H1 (cell line): ENCODE data around the gene OR6C3. TPM values are rescaled to one million over a fixed set of nuclear protein-coding genes. Genes with fewer than 3 reads are reported as not detected.

Experiments used
- CTCF ChIA-PET: fragments of 300-600 bp; sonication (Branson Sonifier 250); formaldehyde crosslinking; loops from one replicate; lab custom pipeline; 2021; ENCODE audit not compliant: partially characterized antibody; lab: Charles Lee
- POLR2A ChIA-PET: fragments of 300-600 bp; sonication (Branson Sonifier 250); formaldehyde crosslinking; loops from one replicate; lab custom pipeline; 2021; ENCODE audit warnings: inconsistent platforms; ENCODE audit not compliant: partially characterized antibody; lab: Charles Lee
- DNase-seq, 2 experiments: peaks; one replicate each; pipeline versions ENCODE4 v3.0.0 to v3.0.0-alpha.2; 2010 to 2022; ENCODE audit warnings: low spot score in 2 of 2, low read depth in 1 of 2, mixed read lengths in 1 of 2
- FAIRE-seq: peaks from 2 replicates; lab custom pipeline; 2011; peaks lifted over from hg19 to GRCh38; lab: Jason Lieb, UNC
- H2AFZ ChIP-seq: 2 replicates; pipeline ENCODE4 v1.8.1; 2012; ENCODE audit warnings: low read length, inconsistent platforms
- H2AK5ac ChIP-seq: 2 replicates; pipeline ENCODE4 v1.6.1; 2013; ENCODE audit warnings: low read depth, low read length
- H2BK120ac ChIP-seq: replicated peaks from 2 replicates; pipeline ENCODE3; 2013; ENCODE audit warnings: low read depth, low read length, inconsistent platforms
- H2BK12ac ChIP-seq: 2 replicates; pipeline ENCODE4 v1.6.1; 2013; ENCODE audit warnings: low read depth, low read length
- H2BK15ac ChIP-seq: 2 replicates; pipeline ENCODE4 v1.6.1; 2013; ENCODE audit warnings: low read length
- H2BK20ac ChIP-seq: 2 replicates; pipeline ENCODE4 v1.6.1; 2013; ENCODE audit warnings: low read length
- H2BK5ac ChIP-seq: 2 replicates; pipeline ENCODE4 v1.6.1; 2013; ENCODE audit warnings: low read depth, low read length
- H3K14ac ChIP-seq: 2 replicates; pipeline ENCODE4 v1.6.1; 2013; ENCODE audit warnings: inconsistent platforms; ENCODE audit not compliant: insufficient read length
- H3K18ac ChIP-seq: 2 replicates; pipeline ENCODE4 v1.6.1; 2013; ENCODE audit warnings: low read length; ENCODE audit errors: extremely low read depth
- H3K23ac ChIP-seq: 2 replicates; pipeline ENCODE4 v1.6.1; 2013; ENCODE audit warnings: inconsistent platforms; ENCODE audit not compliant: insufficient read length
- H3K23me2 ChIP-seq: 2 replicates; pipeline ENCODE4 v1.6.1; 2013; ENCODE audit warnings: low read depth, low read length
- H3K27ac ChIP-seq: 2 replicates; pipeline ENCODE4 v1.6.1; 2011; ENCODE audit warnings: low read depth, low read length, inconsistent platforms
- H3K27me3 ChIP-seq, 4 experiments: replicated peaks in 1 of 4; 1 replicate in 1 of 4; 2 replicates in 3 of 4; pipeline versions ENCODE4 v1.6.1 to v1.8.1; 2011 to 2013; ENCODE audit warnings: low read length in 3 of 4, mild to moderate bottlenecking in 3 of 4, inconsistent platforms in 2 of 4, mixed read lengths in 2 of 4, moderate library complexity in 1 of 4; ENCODE audit not compliant: control insufficient read depth in 3 of 4, insufficient read depth in 3 of 4; ENCODE audit errors: extremely low read depth in 1 of 4
- H3K36me3 ChIP-seq, 4 experiments: 2 replicates each; pipeline versions ENCODE4 v1.6.1 to v1.8.1; 2011 to 2013; ENCODE audit warnings: mild to moderate bottlenecking in 4 of 4, low read length in 3 of 4, moderate library complexity in 2 of 4, control low read depth in 1 of 4, inconsistent platforms in 1 of 4; ENCODE audit not compliant: insufficient read depth in 4 of 4, control insufficient read depth in 2 of 4
- H3K4ac ChIP-seq: replicated peaks from 2 replicates; pipeline ENCODE3; 2013; ENCODE audit warnings: low read length, low read depth, mixed read lengths, inconsistent platforms; ENCODE audit not compliant: insufficient read length
- H3K4me1 ChIP-seq, 4 experiments: replicated peaks in 1 of 4; 1 replicate in 1 of 4; 2 replicates in 3 of 4; pipeline versions ENCODE4 v1.6.1 to v1.8.1; 2011 to 2013; ENCODE audit warnings: low read length in 3 of 4, inconsistent platforms in 2 of 4, mixed read lengths in 1 of 4; ENCODE audit not compliant: insufficient read depth in 4 of 4, control insufficient read depth in 3 of 4
- H3K4me2 ChIP-seq, 2 experiments: 2 replicates each; pipeline versions ENCODE4 v1.6.1 to v1.8.1; 2011 to 2013; ENCODE audit warnings: low read depth in 2 of 2, low read length in 2 of 2, control low read depth in 1 of 2, inconsistent platforms in 1 of 2, mild to moderate bottlenecking in 1 of 2; ENCODE audit not compliant: insufficient read depth in 1 of 2
- H3K4me3 ChIP-seq, 4 experiments: fragments of 200-600, 300-600 bp in 1 of 4; sonication (generic), shearing (Covaris generic), sonication (Bioruptor Twin) in 1 of 4; 2 replicates each; pipeline versions ENCODE4 v1.5.1 to v1.8.1; 2011 to 2016; ENCODE audit warnings: low read length in 4 of 4, low read depth in 3 of 4, control low read depth in 2 of 4, inconsistent platforms in 2 of 4, mild to moderate bottlenecking in 2 of 4, mixed read lengths in 1 of 4, moderate library complexity in 1 of 4; ENCODE audit not compliant: insufficient read depth in 2 of 4; ENCODE audit errors: extremely low read depth in 1 of 4
- H3K56ac ChIP-seq: replicated peaks from 2 replicates; pipeline ENCODE3; 2013; ENCODE audit warnings: low read depth, mild to moderate bottlenecking, mixed read lengths, low read length, inconsistent platforms; ENCODE audit not compliant: insufficient read length
- H3K79me1 ChIP-seq: 2 replicates; pipeline ENCODE4 v1.6.1; 2013; ENCODE audit warnings: low read depth, low read length, control low read depth
- H3K79me2 ChIP-seq, 2 experiments: 2 replicates each; pipeline versions ENCODE4 v1.6.1 to v1.8.1; 2012 to 2013; ENCODE audit warnings: low read length in 2 of 2, mild to moderate bottlenecking in 2 of 2, inconsistent platforms in 1 of 2; ENCODE audit not compliant: insufficient read depth in 2 of 2, control insufficient read depth in 1 of 2
- H3K9ac ChIP-seq, 4 experiments: replicated peaks in 1 of 4; 1 replicate in 1 of 4; 2 replicates in 3 of 4; pipeline versions ENCODE4 v1.6.1 to v1.8.1; 2011 to 2013; ENCODE audit warnings: low read depth in 3 of 4, low read length in 3 of 4, control low read depth in 2 of 4, mild to moderate bottlenecking in 2 of 4, moderate library complexity in 2 of 4, inconsistent platforms in 1 of 4; ENCODE audit errors: extremely low read depth in 1 of 4
- H3K9me3 ChIP-seq, 2 experiments: 2 replicates each; pipeline versions ENCODE4 v1.6.1 to v1.8.1; 2012 to 2013; ENCODE audit warnings: mild to moderate bottlenecking in 2 of 2, moderate library complexity in 2 of 2, control low read depth in 1 of 2, inconsistent platforms in 1 of 2, low read depth in 1 of 2, low read length in 1 of 2, mixed read lengths in 1 of 2; ENCODE audit not compliant: insufficient read depth in 2 of 2
- H4K20me1 ChIP-seq, 2 experiments: replicated peaks in 1 of 2; 2 replicates each; pipeline versions ENCODE3 to v1.8.1; 2011 to 2013; ENCODE audit warnings: inconsistent platforms in 2 of 2, low read length in 2 of 2, mild to moderate bottlenecking in 1 of 2; ENCODE audit not compliant: insufficient read depth in 2 of 2, control insufficient read depth in 1 of 2
- H4K5ac ChIP-seq: 2 replicates; pipeline ENCODE4 v1.6.1; 2013; ENCODE audit warnings: low read length, low read depth, mixed read lengths, inconsistent platforms; ENCODE audit not compliant: insufficient read length
- H4K8ac ChIP-seq: 2 replicates; pipeline ENCODE4 v1.8.0; 2013; ENCODE audit warnings: mild to moderate bottlenecking, moderate library complexity, low read length, inconsistent platforms; ENCODE audit not compliant: insufficient read depth; ENCODE audit errors: extremely low read depth
- H4K91ac ChIP-seq: replicated peaks from 2 replicates; pipeline ENCODE3; 2013; ENCODE audit warnings: low read length, mixed read lengths, inconsistent platforms; ENCODE audit not compliant: insufficient read length
- NANOG ChIP-seq: IDR thresholded peaks from 2 replicates; pipeline ENCODE4 v1.6.1; 2011; ENCODE audit warnings: low read length, low read depth, mild to moderate bottlenecking, inconsistent platforms; ENCODE audit not compliant: insufficient read depth, poor library complexity, severe bottlenecking
- ZNF274 ChIP-seq: IDR thresholded peaks from 2 replicates; pipeline ENCODE4 v1.7.0; 2012; ENCODE audit warnings: low read length, borderline replicate concordance; ENCODE audit errors: extremely low read depth
- WGBS, 2 experiments: shearing (Covaris generic) in 1 of 2; methylation state at CpG; one replicate each; pipeline versions ENCODE4 v1.1.6 to v1.1.7; 2013 to 2015; ENCODE audit warnings: low lambda C conversion rate in 2 of 2, mixed read lengths in 2 of 2, inconsistent platforms in 1 of 2, low coverage in 1 of 2, missing lambda C conversion rate in 1 of 2; ENCODE audit not compliant: insufficient replicate concordance in 2 of 2, insufficient coverage in 1 of 2, insufficient read length in 1 of 2; ENCODE audit errors: extremely low coverage in 1 of 2, missing lambda C conversion rate in 1 of 2; 5-methylcytosine and 5-hydroxymethylcytosine counted together
- polyA plus RNA-seq, 7 experiments: library from polyadenylated mRNA; depleted of rRNA in 3 of 7; stranded (reverse) in 5 of 7; unstranded in 2 of 7; fragments of >200 nt in 5 of 7; fragments of 200-250 nt in 2 of 7; gene quantifications; 1 replicate in 5 of 7; 2 replicates in 1 of 7; 4 replicates in 1 of 7; pipeline versions ENCODE4 v1.2.1 to v1.2.3, GENCODE V29; 2011 to 2013; ENCODE audit warnings: missing spikeins in 2 of 7, mixed read lengths in 2 of 7
- total RNA-seq: library from RNA; stranded (reverse); fragmentation: NEBNext Ultra II Directional; extraction: Animal tissue kit (Norgen Biotek cat#: 25700); gene quantifications from 2 replicates; pipeline ENCODE4 v1.2.1, GENCODE V29; 2021

OR6C3 gene
- total and polyA plus RNA-seq, 2 of the 8 experiments (the other 6 are each of a cell fraction or from before 2014, with no cell fraction given), result not detected

DNA sequence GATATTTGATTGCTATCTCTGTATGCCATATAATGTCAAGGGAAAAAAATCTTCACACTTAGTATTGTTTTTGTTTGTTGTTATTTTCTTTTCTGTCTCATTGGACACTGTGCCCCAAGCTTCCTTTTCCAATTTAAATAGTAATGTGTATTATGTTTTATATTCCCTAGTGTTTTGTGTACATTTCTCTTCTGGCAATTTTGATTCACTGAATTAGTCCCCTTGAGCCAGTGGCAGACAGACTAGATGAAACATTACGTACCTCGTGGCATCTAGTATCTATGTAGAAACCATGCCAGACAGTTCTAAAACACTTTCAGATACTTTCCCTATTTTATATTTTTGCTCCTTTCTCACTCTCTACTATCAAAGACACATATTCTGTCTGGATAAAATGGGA is 16.5 kb upstream of the OR6C3 start, which contains the start of gene OR6C1:
Gene OR6C1, plus strand, starts transcription at position 301 of the 400 bp plus-strand sequence. CDS start 6,257 bp downstream, outside the sequence.
- Histone ChIP-seq H3K4ac (no peak within 1 kb of the TSS), H2BK5ac (no peak within 1 kb of the TSS), H3K23ac (no peak within 1 kb of the TSS), H2AK5ac (no peak within 1 kb of the TSS), H3K4me3 (no peak within 1 kb of the TSS), H3K4me2 (no peak within 1 kb of the TSS), H3K14ac (no peak within 1 kb of the TSS), H4K20me1 (peaks cover 0 to 2% of the 10 kb centered on the region in 2 experiments), H3K27ac (no peak within 1 kb of the TSS), H4K8ac (no peak within 1 kb of the TSS), H3K4me1 (no peaks in the 10 kb centered on the region), H3K18ac (no peak within 1 kb of the TSS), H4K5ac (no peak within 1 kb of the TSS), H2BK120ac (no peak within 1 kb of the TSS), H3K9ac (no peak within 1 kb of the TSS), H3K23me2 (no peaks in the 10 kb centered on the region), H3K56ac (no peak within 1 kb of the TSS), H2BK12ac (no peak within 1 kb of the TSS), H3K27me3 (no peaks in the 10 kb centered on the region), H3K79me1 (no peaks in the 10 kb centered on the region), H3K36me3 (no peaks in the 10 kb centered on the region), H3K9me3 (no peaks in the 10 kb centered on the region), H4K91ac (no peak within 1 kb of the TSS), H2AFZ (no peak within 1 kb of the TSS), H2BK20ac (no peak within 1 kb of the TSS), H2BK15ac (no peak within 1 kb of the TSS), H3K79me2 (no peaks in the 10 kb centered on the region)
- CTCF ChIA-PET, result no interaction called here
- WGBS, 2 experiments, result 92% methylated on average over 2 of the region's 2 CpGs; no CpG with 5 or more reads in 1 of the 2 experiments
- no peak for FAIRE-seq
- POLR2A ChIA-PET, result no interaction called here
- DNase-seq, result no peak
- no peak for TF ChIP-seq ZNF274
- TF ChIP-seq NANOG, result no peak
